GM21367 (cell line): Measurements from ENCODE around the gene ORM2.

Experiments used
- ATAC-seq: cut with Tn5 transposase; IDR thresholded peaks from one replicate; pipeline ENCODE4 v1.9.1; 2021; ENCODE audit not compliant: unreplicated experiment

Gene ORM2

GRCh38 chr9:114291886-114292590 lies 37.6 kb upstream of the ORM2 start:
- ATAC-seq: no peak

GRCh38 chr9:114294664-114295063 lies 35.0 kb upstream of the ORM2 start:
- no peak for ATAC-seq

GRCh38 chr9:114296338-114296737 lies 33.3 kb upstream of the ORM2 start:
- no peak for ATAC-seq

- ATAC-seq: no peak
Measured at GRCh38 chr9:114299286-114300152, 30.1 kb upstream of the ORM2 start.

GRCh38 chr9:114300153-114300845 lies 29.4 kb upstream of the ORM2 start:
- ATAC-seq: no peak

GRCh38 chr9:114300846-114301797 lies 28.5 kb upstream of the ORM2 start:
- ATAC-seq: no peak

GRCh38 chr9:114301798-114302565 lies 27.7 kb upstream of the ORM2 start:
- no peak for ATAC-seq

- no peak for ATAC-seq
Measured at GRCh38 chr9:114302727-114303126, 26.9 kb upstream of the ORM2 start.

- ATAC-seq: no peak
Measured at GRCh38 chr9:114303571-114303970, 26.1 kb upstream of the ORM2 start.

- no peak for ATAC-seq
Measured at GRCh38 chr9:114303977-114304376, 25.7 kb upstream of the ORM2 start.

- ATAC-seq: no peak
Measured at GRCh38 chr9:114304416-114305188, 25.1 kb upstream of the ORM2 start.

- no peak for ATAC-seq
Measured at GRCh38 chr9:114307899-114308267, 21.8 kb upstream of the ORM2 start.

GRCh38 chr9:114308361-114308950 lies 21.2 kb upstream of the ORM2 start:
- no peak for ATAC-seq

GRCh38 chr9:114309096-114309495 lies 20.6 kb upstream of the ORM2 start:
- ATAC-seq: no peak

- ATAC-seq: no peak
Measured at GRCh38 chr9:114310471-114311450, 18.9 kb upstream of the ORM2 start.

- ATAC-seq: no peak
Measured at GRCh38 chr9:114311571-114312512, 17.8 kb upstream of the ORM2 start.

GRCh38 chr9:114312513-114312875 lies 17.2 kb upstream of the ORM2 start:
- no peak for ATAC-seq
